Mesodermal cell (in vitro differentiated cells): ENCODE data around the gene HDAC7.

Experiments
- H3K27ac ChIP-seq: 2 replicates; pipeline ENCODE4 v1.7.0; 2013; ENCODE audit warnings: mild to moderate bottlenecking, low read depth, low read length, moderate library complexity; ENCODE audit not compliant: severe bottlenecking
- H3K36me3 ChIP-seq: 2 replicates; pipeline ENCODE4 v1.7.1; 2013; ENCODE audit warnings: mild to moderate bottlenecking, low read length, moderate library complexity; ENCODE audit not compliant: control insufficient read depth, insufficient read depth
- H3K4me1 ChIP-seq: one replicate; pipeline ENCODE4 v1.7.1; 2013; ENCODE audit warnings: mild to moderate bottlenecking, low read length; ENCODE audit not compliant: insufficient read depth, control insufficient read depth, poor library complexity, severe bottlenecking
- H3K4me3 ChIP-seq: 2 replicates; pipeline ENCODE4 v1.7.0; 2013; ENCODE audit warnings: low read length, control low read depth, mild to moderate bottlenecking; ENCODE audit not compliant: insufficient read depth, poor library complexity, severe bottlenecking; ENCODE audit errors: extremely low read depth
- H3K9me3 ChIP-seq: 2 replicates; pipeline ENCODE4 v1.7.1; 2013; ENCODE audit warnings: mild to moderate bottlenecking, low read length, moderate library complexity; ENCODE audit not compliant: control insufficient read depth
- WGBS, 2 experiments: methylation state at CpG; one replicate each; pipeline ENCODE4 v1.1.5; 2013; ENCODE audit warnings: missing lambda C conversion rate in 2 of 2; ENCODE audit not compliant: insufficient coverage in 2 of 2; 5-methylcytosine and 5-hydroxymethylcytosine counted together

Gene HDAC7

GRCh38 chr12:47783821-47784819 is 35.6 kb downstream of the HDAC7 start:
- H3K27ac ChIP-seq = no peak overlapping the region
- H3K36me3 ChIP-seq = peaks cover 76% of the 10 kb centered on the region
- WGBS, 2 experiments = 97% methylated on average over 13 to 14 of the region's 20 CpGs

GRCh38 chr12:47783024-47783755 is 36.5 kb downstream of the HDAC7 start:
- no peak overlapping the region for H3K4me3 ChIP-seq
- H3K27ac ChIP-seq = no peak overlapping the region
- H3K4me1 ChIP-seq = peaks cover 3% of the 10 kb centered on the region
- no peaks in the 10 kb centered on the region for H3K9me3 ChIP-seq
- peaks cover 67% of the 10 kb centered on the region for H3K36me3 ChIP-seq
- 95 to 100% methylated on average over 12 to 14 of the region's 17 CpGs for WGBS, 2 experiments

More at GRCh38 chr12:47783821-47784819, 35.6 kb downstream of the HDAC7 start:
- no peaks in the 10 kb centered on the region for H3K9me3 ChIP-seq
- H3K4me3 ChIP-seq = no peak overlapping the region
- no peaks in the 10 kb centered on the region for H3K4me1 ChIP-seq

GRCh38 chr12:47782372-47782770 is 37.3 kb downstream of the HDAC7 start:
- Histone ChIP-seq H3K4me3 (no peak overlapping the region), H3K9me3 (no peaks in the 10 kb centered on the region), H3K36me3 (peaks cover 59% of the 10 kb centered on the region), H3K4me1 (peaks cover 11% of the 10 kb centered on the region), H3K27ac (peak overlapping the region; percentile 36)
- 98 to 100% methylated on average over 5 to 8 of the region's 8 CpGs for WGBS, 2 experiments

- Histone ChIP-seq H3K9me3 (no peaks in the 10 kb centered on the region), H3K4me1 (peaks cover 17% of the 10 kb centered on the region), H3K27ac (peak overlapping the region; percentile 36), H3K4me3 (no peak overlapping the region), H3K36me3 (peaks cover 53% of the 10 kb centered on the region)
- WGBS, 2 experiments = 93 to 95% methylated on average over 11 of the region's 13 CpGs
Observed at GRCh38 chr12:47781479-47782371, 38.0 kb downstream of the HDAC7 start.

GRCh38 chr12:47779943-47780504 is 39.7 kb downstream of the HDAC7 start:
- peaks cover 36% of the 10 kb centered on the region for H3K36me3 ChIP-seq
- H3K4me1 ChIP-seq = peaks cover 29% of the 10 kb centered on the region
- 83 to 86% methylated on average over 9 to 11 of the region's 11 CpGs for WGBS, 2 experiments
- no peak overlapping the region for H3K4me3 ChIP-seq
- no peaks in the 10 kb centered on the region for H3K9me3 ChIP-seq
- no peak overlapping the region for H3K27ac ChIP-seq

GRCh38 chr12:47779301-47779942 is 40.3 kb downstream of the HDAC7 start:
- Histone ChIP-seq H3K27ac (no peak overlapping the region), H3K9me3 (no peaks in the 10 kb centered on the region), H3K4me3 (no peak overlapping the region), H3K36me3 (peaks cover 29% of the 10 kb centered on the region), H3K4me1 (peaks cover 29% of the 10 kb centered on the region)
- 33 to 66% methylated on average over 13 to 15 of the region's 19 CpGs for WGBS, 2 experiments

GRCh38 chr12:47778881-47779280 is 40.8 kb downstream of the HDAC7 start:
- 31 to 35% methylated on average over 9 to 12 of the region's 14 CpGs for WGBS, 2 experiments
- Histone ChIP-seq H3K4me3 (no peak overlapping the region), H3K9me3 (no peaks in the 10 kb centered on the region), H3K27ac (no peak overlapping the region), H3K36me3 (peaks cover 24% of the 10 kb centered on the region), H3K4me1 (peaks cover 29% of the 10 kb centered on the region)

- peaks cover 15% of the 10 kb centered on the region for H3K36me3 ChIP-seq
- H3K27ac ChIP-seq = peak overlapping the region; percentile 0
- peaks cover 29% of the 10 kb centered on the region for H3K4me1 ChIP-seq
- 90 to 93% methylated on average over 6 to 9 of the region's 9 CpGs for WGBS, 2 experiments
- H3K4me3 ChIP-seq = no peak overlapping the region
- H3K9me3 ChIP-seq = no peaks in the 10 kb centered on the region
Observed at GRCh38 chr12:47777741-47778558, 41.8 kb downstream of the HDAC7 start.

- no peak overlapping the region for H3K4me3 ChIP-seq
- H3K9me3 ChIP-seq = no peaks in the 10 kb centered on the region
- H3K4me1 ChIP-seq = peaks cover 36% of the 10 kb centered on the region
- peaks cover 7% of the 10 kb centered on the region for H3K36me3 ChIP-seq
- 80 to 100% methylated on average over 1 of the region's 1 CpG for WGBS, 2 experiments
- peak overlapping the region; percentile 43 for H3K27ac ChIP-seq
Observed at GRCh38 chr12:47777151-47777550, 42.6 kb downstream of the HDAC7 start.
